Measurements from ENCODE around the gene HPN. TPM values are rescaled to one million over a fixed set of nuclear protein-coding genes. Genes with fewer than 3 reads are reported as not detected.

Gene HPN
- total RNA-seq, 1 experiment from 2014 or later: not detected

- no peak for DNase-seq (ENCODE audit: extremely low read depth, low read depth)
Observed at GRCh38 chr19:35076026-35076370, 34.5 kb downstream of the HPN start.

DNA sequence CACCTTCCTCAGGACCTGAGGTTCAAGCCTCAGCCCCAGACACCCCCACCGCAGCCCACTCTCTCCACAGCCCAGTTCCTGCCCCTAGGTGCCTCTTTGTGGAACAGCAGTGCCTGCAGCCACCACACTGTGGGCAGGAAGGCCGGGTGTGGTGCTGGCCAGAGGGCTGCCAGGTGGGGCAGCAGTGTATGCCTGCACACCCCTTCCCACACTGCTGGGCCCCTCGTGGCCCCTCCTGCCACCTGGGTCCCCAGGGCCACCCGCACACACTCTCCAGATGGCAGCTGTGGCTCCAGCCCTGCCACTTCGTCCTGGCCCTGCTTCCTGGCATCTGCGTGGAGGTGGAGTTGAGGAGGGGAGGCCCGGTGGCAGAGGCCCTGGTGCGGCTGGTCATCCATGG, 35.1 kb downstream of the HPN start:
- DNase-seq (ENCODE audit: extremely low read depth, low read depth): no peak

GRCh38 chr19:35077411-35078223, 36.1 kb downstream of the HPN start:
- no peak for DNase-seq (ENCODE audit: extremely low read depth, low read depth)

- no peak for DNase-seq (ENCODE audit: extremely low read depth, low read depth)
Observed at GRCh38 chr19:35079826-35080225, 38.3 kb downstream of the HPN start.

DNA sequence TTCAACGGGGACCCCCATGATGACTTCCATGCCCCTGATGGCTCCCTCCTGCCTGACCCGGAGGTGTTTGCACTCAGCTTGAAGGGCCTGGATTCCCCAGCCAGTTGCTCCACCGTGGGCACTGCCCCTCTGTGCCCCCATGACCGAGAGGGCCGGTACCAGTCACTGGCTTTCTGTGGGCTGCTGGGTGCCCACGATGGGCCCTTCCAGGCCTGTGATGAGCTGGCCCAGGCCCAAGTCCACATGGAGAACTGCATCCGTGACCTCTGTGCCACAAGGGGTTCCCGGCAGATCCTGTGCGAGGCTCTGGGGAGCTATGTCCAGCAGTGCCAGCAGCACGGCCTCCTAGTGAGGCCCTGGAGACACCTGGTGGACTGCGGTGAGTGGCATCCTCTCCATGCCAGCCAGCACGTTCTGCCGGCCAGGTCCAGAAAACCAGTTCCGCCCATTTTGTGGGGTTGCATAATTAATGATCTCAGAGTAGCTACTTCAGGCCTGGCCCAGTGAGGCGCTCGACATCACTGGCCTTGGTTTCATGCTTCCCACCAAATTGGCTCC, 39.2 kb downstream of the HPN start:
- DNase-seq (ENCODE audit: extremely low read depth, low read depth): no peak

GRCh38 chr19:35081201-35081600, 39.7 kb downstream of the HPN start:
- no peak for DNase-seq (ENCODE audit: extremely low read depth, low read depth)

DNA sequence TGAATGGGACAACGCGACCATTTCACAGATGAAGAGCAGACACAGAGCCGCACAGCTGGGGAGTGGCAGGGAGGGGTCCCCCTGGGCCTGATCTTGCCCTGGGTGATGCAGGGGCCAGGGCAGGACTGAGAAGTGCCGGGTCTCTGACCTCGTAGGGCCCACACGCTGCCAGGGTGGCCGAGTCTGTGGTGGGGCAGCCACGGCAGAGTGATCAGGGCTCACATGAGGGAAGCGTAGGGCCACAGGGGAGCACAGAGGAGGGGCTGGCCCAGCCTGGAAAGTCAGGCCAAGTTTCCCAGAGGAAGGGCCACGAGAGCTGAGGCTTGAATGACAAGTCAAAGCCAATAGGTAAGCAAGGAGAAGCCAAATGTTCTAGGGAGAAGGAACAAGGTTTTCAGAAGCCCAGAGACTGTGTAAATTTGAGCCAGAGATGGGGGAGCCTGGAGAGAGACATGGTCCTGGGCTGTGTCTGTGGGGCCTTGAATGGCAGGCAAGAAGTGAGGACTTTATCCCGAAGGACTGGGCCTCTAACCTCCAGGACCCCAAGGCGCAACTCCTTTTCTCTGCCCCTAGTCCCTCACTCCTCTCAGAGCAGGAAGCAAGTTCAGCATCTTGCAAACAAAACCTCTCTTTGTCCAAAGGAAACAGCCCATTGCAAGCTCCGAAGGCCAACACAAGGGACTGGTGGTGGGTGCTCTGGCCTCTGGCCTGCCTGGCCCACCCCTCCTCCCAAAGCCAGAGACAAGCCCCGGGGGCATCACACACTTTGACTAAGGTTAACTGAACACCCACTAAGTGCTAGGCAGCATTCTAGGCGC, 42.4 kb downstream of the HPN start:
- DNase-seq (ENCODE audit: extremely low read depth, low read depth): no peak

GRCh38 chr19:35084509-35084762, 42.9 kb downstream of the HPN start:
- DNase-seq (ENCODE audit: extremely low read depth, low read depth): no peak

DNA sequence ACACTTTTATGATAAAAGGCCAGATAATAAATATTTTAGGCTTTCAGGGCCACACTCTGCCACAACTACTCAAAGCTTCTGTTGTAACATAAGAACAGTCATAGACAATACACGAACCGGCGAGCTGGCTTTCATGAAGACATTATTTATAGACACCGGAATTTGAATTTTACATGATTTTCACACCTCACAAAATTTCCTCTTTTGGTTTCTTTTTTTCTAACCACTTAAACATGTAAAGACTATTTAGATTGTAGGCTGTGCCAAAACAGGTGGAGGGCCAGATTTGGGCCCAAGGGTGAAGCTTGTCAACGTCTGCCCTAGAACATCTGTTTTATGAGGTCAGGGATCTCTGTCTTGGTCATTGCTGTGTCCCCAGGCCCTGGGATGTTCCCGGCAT, 44.4 kb downstream of the HPN start:
- no peak for DNase-seq (ENCODE audit: extremely low read depth, low read depth)

GRCh38 chr19:35086455-35086854, 44.9 kb downstream of the HPN start:
- no peak for DNase-seq (ENCODE audit: extremely low read depth, low read depth)

DNA sequence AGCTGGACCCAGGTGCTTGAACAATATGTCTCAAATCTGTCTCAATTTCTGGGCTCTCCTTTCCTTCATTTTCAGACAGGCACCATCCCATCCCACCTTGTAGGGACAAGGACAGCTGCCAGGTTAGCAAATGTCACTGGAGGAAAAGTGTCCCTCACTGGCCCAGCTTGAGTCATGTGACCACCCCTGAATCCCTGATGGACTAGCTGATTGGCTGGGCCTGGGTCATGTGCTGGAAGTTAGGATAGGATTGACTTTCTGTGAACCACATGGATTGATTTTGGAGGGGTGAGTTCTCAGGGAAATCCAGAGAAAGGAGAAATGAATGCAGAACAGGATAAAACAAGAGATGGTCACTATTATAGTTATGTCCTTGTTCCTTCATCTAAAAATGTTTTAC, 45.9 kb downstream of the HPN start:
- no peak for DNase-seq (ENCODE audit: extremely low read depth, low read depth)

GRCh38 chr19:35088131-35088913, 46.8 kb downstream of the HPN start:
- DNase-seq (ENCODE audit: extremely low read depth, low read depth): no peak

DNA sequence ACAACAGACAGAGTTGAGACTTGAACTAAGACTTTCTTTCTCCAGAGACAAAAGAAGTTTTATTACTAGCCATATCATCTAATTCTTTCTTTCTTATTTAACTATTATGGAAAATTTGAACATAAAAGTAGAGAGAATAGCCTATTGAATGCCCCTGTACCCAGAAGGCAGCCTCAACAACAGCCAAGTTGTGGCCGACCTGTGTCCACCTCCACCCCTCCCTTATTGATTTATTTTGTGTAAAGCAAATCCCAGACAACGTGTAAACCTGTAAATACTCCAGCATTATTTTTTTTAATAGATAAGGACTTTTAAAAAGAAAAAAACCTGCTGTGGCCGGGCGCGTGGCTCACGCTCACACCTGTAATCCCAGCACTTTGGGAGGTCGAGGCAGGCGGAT, 48.0 kb downstream of the HPN start:
- no peak for DNase-seq (ENCODE audit: extremely low read depth, low read depth)

DNA sequence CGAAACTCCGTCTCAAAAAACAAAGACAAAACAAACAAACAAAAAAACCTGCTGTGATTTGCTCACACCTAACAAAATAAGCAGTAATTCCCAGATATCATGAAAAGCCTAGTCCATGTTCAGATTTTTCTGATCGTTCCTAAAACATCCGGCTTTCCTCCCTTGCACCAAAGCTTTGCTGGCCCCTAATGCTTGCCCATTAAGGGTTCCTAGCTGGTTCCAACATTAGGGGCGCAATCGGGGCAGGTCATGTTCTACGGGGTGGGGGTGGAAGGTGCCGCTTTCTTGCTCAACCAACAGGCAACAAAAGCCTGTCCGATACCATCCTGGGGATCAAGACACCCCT, 48.6 kb downstream of the HPN start:
- DNase-seq (ENCODE audit: extremely low read depth, low read depth): no peak

DNA sequence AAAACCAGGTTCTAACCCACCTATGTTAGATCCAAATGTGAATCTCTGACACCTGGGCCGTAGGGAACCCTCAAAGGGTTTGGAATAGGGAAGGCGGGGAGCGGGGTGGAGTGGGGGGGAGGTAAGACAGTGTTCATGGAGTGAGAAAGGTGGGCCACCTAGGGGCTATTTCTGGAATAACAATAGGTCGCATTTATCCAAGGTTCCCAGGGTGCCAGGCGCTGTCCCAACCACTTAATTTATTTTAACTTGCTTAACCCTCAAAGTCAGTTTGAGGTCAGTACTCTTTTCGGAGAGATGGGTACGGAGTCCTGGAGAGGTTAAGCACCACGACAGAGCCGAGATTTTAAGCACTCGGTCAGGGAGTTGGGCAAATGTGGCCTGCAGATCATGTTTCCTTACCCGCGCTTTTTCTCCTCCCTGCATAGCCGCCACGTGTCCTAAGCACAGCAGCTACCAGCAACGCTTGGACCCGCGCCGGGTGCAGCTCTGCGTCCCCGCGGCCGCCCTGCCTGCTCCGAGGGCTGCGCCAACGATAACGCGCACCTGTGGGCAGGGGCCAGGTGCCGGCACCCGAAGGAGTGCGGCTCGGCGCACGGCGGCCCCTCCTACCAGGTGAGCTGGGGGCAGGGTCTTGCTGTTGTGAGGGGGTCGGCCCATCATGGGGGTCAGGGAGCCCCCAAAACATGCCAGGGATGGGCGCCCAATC, 49.1 kb downstream of the HPN start:
- DNase-seq (ENCODE audit: extremely low read depth, low read depth): peak; percentile 43

DNA sequence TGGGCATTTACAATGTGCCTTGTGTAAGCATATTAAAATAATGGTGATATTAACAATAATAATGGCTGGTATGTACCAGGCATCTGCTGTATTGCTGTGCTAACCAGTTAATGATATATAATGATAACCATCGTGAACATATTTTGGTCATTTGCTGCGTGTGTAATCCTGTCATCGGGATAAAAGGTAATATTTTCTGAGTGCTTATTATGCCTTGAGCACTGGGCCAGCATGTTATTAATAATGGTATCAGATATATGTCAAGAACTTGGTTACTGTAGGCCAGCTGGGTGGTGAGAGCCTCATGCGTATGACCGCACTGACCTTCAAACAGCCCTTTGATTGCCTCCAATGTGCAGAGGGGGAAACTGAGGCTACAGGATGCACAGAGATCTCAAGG, 51.9 kb downstream of the HPN start:
- DNase-seq (ENCODE audit: extremely low read depth, low read depth): no peak

DNA sequence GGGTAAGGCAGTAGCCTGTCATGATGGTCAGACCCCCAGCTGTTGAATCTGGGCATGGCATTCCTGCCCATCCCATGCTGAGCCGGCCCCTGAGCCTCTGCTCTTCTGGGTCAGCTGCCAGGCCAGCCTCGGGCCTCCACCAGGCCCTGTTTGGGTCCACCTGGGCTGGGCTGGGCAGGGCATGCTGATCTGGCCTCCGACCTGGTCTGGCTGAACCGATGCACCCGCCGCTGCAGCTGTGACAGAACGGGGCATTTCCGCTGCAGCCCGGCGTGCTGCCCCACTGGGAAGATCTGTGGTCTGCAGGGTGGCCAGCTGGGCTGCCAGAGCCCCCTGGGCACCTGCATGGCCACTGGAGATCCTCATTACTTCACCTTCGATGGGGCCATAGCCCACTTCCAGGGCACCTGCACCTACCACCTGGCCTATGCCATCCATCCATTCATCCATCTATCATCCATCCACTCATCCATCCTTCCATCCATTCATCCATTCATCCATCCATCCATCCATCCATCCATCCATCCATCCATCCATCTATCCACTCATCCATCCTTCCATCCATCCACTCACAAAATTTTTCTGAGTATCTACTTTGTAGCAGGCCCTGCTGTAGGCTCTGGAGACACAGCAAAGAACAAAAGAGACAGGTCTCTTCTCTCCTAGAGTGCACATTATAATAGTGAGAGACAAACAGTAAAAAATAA, 52.6 kb downstream of the HPN start:
- DNase-seq (ENCODE audit: extremely low read depth, low read depth): no peak

DNA sequence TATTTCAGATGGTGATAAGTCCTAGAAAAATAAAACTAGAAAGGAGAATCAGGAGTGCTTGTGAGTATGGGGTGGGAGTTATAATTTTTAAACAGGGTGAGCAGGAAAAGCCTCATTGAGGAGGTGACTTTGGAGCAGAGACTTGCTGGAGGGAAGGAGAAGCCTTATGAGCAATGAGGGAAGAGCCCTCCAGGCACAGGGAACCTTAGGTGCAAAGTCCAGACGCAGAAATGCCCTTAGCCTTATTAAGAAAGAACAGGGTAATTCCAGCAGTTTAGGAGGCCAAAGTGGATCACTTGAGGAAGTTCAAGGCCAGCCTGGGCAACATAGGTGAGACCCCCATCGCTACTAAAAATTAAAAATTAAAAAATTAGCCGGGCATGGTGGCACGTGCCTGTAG, 53.1 kb downstream of the HPN start:
- no peak for DNase-seq (ENCODE audit: extremely low read depth, low read depth)

DNA sequence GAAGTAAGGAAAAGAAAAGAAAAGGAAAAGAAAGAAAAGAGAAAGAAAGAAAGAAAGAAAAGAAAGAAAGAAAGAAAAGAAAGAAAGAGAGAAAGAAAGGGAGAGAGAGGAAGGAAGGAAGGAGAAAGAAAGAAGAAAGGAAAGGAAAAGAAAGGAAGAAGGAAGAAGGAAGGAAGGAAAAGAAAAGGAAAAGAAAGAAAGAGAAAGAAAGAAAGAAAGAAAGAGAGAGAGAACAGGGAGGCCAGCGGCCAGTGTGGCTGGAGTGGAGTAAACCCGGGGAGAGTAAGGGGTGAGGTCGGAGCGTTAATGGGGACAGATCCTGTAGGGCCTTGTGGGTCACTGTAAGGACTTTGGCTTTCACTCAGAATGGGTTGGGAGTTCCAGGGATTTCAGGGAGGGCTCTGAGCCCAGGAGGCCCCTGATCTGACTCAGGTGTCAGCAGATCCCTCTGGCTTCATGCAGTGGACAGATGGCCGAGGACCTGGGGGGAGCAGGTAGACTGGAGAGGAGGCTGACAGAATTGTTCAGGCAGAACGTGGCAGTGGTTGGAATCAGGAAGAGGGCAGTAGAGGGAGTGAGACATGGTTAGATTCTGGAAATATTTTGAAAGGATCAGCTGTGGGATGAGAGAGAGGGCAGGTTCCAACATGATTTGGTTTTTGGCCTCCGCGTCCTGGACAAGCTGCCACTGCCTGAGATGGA, 54.3 kb downstream of the HPN start:
- no peak for DNase-seq (ENCODE audit: extremely low read depth, low read depth)
